ENCODE measurements around the gene FAM241B. TPM values are rescaled to one million over a fixed set of nuclear protein-coding genes. Genes with fewer than 3 reads are reported as not detected.

Gene FAM241B
- total RNA-seq, 2 experiments from 2014 or later = 6.3 to 9.6 TPM

DNA sequence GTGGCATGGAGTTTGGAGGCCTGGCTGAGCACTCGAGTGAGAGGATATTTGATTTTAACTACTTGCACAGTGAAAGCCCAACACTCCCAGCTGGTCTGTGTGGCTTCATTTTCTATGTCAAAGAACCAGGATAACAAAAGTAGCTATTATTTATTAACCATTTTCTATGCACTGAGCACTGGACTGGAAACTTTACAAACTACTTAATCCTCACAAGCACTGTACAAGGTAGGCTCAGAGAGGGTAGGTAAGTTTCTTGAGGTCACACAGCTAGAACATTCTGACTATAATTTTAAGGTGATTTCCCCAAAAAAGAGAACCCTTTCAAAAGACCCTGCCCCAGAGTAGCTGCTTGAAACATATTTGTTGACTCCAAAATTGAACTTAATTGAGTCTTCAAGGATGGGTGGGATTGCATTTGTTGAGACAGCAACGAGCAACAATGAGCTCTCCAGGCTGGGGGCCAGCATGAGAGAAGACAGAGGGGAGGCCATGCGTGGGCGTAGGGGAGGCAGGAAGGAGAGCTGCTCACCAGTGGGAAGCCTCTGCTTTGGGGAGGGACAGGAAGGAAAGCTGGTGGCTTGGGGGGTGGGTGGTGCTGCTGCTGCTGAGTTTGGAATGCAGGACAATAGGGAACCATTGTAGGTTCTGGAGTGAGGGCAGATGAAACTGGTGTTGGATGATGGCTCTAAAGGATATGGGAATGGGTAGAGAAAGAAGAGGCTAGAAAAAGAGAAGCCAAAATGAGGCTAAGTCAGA lies 31.5 kb downstream of the FAM241B start:
- ChIA-PET CTCF (interaction anchor here (0.5 to 2.4 kb wide), 6 partner anchors 15 to 332 kb away, joined by 3 to 6 read pairs (median 4); no protein-coding TSS in a partner anchor), POLR2A (interaction anchor here (1.1 kb wide), 1 partner anchor 32 kb away, joined by 3 read pairs; no protein-coding TSS in a partner anchor)
- Mint-ChIP-seq H3K36me3 (ENCODE audit: low read depth) (no peaks in the 10 kb centered on the region), H3K4me3 (no peak overlapping the region), H3K27ac (no peak overlapping the region), H3K9me3 (ENCODE audit: low read depth) (no peaks in the 10 kb centered on the region), H3K4me1 (no peaks in the 10 kb centered on the region), H3K27me3 (peaks cover 9% of the 10 kb centered on the region)
- DNase-seq (no peak), ATAC-seq (no peak)
- intact Hi-C loops (cut with DNase I, micrococcal nuclease) = no loop called here

DNA sequence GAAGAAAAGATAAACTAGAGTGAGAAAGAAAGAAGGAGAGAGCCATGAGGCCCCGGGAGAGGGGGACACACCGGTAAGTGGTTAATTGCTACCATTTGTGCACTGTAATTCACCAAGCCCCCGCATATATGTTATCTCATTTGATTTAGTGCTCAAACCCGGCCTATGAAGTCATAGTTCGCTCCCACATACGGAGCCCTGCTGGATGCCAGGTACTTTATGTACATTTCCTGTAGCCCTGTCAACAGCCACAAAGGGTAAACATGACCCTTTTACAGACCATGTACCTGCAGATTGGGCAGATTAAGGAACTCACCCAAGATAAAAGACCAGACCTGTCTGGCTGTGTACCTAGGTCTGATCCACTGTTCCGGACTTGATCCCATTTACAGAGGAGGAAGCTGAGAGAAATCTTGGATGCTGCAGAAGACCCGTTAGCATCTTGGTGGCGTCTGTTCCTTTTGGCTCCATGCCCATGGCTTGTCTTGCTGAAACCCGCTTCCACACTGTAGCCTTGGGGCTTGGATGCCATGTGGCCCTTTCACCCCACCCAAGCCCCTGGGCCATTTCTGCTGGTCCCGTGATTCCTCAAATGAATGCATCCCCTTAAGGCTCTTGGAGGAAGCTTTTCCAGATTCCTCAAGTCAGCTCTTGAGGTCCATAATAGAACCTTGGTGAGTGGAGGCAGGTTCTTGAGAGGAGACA lies 32.3 kb downstream of the FAM241B start:
- intact Hi-C loops (cut with DNase I, micrococcal nuclease) = no loop called here
- ATAC-seq (no peak), DNase-seq (no peak)
- CTCF ChIA-PET = interaction anchor here (0.5 to 2.4 kb wide), 8 partner anchors 8 to 332 kb away, joined by 3 to 6 read pairs (median 3); no protein-coding TSS in a partner anchor
- Mint-ChIP-seq H3K9me3 (ENCODE audit: low read depth) (no peaks in the 10 kb centered on the region), H3K27ac (no peak overlapping the region), H3K36me3 (ENCODE audit: low read depth) (no peaks in the 10 kb centered on the region), H3K4me3 (no peak overlapping the region), H3K27me3 (peaks cover 10% of the 10 kb centered on the region), H3K4me1 (no peaks in the 10 kb centered on the region)
- POLR2A ChIA-PET = interaction anchor here (1.1 kb wide), 1 partner anchor 31 kb away, joined by 3 read pairs; no protein-coding TSS in a partner anchor

DNA sequence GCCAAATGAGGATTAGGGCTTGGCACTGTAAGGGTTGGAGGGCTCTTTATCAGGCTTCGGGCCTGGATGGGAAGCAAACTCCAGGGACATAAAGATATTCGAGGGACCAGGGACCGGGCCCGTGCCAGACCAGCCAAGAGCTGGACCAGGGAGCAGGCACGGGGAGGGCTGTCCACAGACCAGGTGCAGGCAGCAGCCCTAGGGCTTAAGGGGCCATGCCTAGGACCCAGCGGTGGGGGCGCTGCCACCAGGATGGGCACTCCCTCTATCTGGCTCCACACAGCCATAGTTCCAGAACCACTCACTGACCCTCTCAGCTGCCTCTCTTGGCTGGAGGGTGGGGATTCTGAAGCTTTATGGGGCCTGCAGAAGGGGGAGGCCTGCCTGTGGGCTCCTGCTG lies 32.9 kb downstream of the FAM241B start:
- no peaks in the 10 kb centered on the region for H3K9me3 Mint-ChIP-seq (ENCODE audit: low read depth)
- H3K36me3 Mint-ChIP-seq (ENCODE audit: low read depth) = no peaks in the 10 kb centered on the region
- H3K4me3 Mint-ChIP-seq = no peak overlapping the region
- ATAC-seq (no peak), DNase-seq (no peak)
- CTCF ChIA-PET = interaction anchor here (0.6 to 2.4 kb wide), 9 partner anchors 9 to 256 kb away, joined by 3 to 8 read pairs (median 3); no protein-coding TSS in a partner anchor
- POLR2A ChIA-PET = no interaction called here
- H3K27me3 Mint-ChIP-seq = peaks cover 6% of the 10 kb centered on the region
- intact Hi-C loops (cut with DNase I, micrococcal nuclease) = no loop called here
- H3K4me1 Mint-ChIP-seq = no peaks in the 10 kb centered on the region
- no peak overlapping the region for H3K27ac Mint-ChIP-seq

GRCh38 chr10:69663369-69663947 lies 33.4 kb downstream of the FAM241B start:
- H3K9me3 Mint-ChIP-seq (ENCODE audit: low read depth) = no peaks in the 10 kb centered on the region
- ChIA-PET POLR2A (no interaction called here), CTCF (interaction anchor here (0.7 to 2.4 kb wide), 9 partner anchors 10 to 256 kb away, joined by 3 to 8 read pairs (median 4); no protein-coding TSS in a partner anchor)
- H3K36me3 Mint-ChIP-seq (ENCODE audit: low read depth) = no peaks in the 10 kb centered on the region
- no peak overlapping the region for H3K4me3 Mint-ChIP-seq
- H3K4me1 Mint-ChIP-seq = no peaks in the 10 kb centered on the region
- ATAC-seq (no peak), DNase-seq (peak; percentile 19)
- intact Hi-C loops (cut with DNase I, micrococcal nuclease) = no loop called here
- H3K27me3 Mint-ChIP-seq = peaks cover 9% of the 10 kb centered on the region
- H3K27ac Mint-ChIP-seq = no peak overlapping the region

DNA sequence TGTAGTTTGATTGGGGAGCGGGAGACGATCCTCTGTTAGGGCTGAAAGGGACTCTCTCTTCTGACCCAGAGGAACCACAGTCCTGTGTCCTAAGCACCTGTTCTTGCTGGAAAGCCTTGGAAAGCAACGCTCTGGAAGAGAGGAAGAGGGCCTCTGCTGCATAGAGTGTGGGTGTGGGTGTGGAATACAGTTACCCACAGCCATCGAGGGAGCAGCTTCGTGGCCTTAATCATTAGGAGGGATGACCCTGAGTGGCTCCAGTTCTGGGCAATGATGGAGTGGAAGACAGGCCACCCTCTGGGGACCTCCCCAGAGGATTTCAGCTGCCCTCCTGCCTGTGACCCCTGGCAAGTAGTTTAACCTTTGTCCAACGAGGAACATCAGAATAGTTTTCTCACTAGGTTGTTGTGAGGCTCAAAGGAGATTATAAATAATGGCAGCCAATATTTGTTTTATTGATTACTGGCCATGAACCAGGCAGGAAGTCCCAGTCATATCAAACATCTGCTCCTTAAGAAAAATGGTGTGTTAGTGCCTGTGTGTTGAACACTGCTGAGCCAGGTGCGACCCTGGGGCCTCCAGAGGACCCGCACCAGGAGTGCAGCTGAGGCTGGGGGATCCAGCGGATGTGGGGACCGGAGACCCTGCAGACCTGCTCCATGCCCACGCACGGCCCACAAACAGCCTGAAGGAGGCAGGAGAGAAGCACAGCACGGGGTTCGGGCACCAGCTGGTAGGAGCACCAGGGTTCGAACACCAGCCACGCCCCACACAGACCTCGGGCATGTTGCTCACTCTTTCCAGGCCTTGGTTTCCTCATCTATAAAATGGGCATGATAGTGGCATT lies 35.6 kb downstream of the FAM241B start:
- Mint-ChIP-seq H3K9me3 (ENCODE audit: low read depth) (no peaks in the 10 kb centered on the region), H3K4me3 (no peak overlapping the region), H3K27me3 (peaks cover 18% of the 10 kb centered on the region), H3K4me1 (no peaks in the 10 kb centered on the region), H3K36me3 (ENCODE audit: low read depth) (no peaks in the 10 kb centered on the region), H3K27ac (no peak overlapping the region)
- DNase-seq (no peak), ATAC-seq (no peak)
- ChIA-PET CTCF (interaction anchor here (0.7 kb wide), 1 partner anchor 18 kb away, joined by 3 read pairs; no protein-coding TSS in a partner anchor), POLR2A (no interaction called here)
- intact Hi-C loops (cut with DNase I, micrococcal nuclease) = no loop called here

DNA sequence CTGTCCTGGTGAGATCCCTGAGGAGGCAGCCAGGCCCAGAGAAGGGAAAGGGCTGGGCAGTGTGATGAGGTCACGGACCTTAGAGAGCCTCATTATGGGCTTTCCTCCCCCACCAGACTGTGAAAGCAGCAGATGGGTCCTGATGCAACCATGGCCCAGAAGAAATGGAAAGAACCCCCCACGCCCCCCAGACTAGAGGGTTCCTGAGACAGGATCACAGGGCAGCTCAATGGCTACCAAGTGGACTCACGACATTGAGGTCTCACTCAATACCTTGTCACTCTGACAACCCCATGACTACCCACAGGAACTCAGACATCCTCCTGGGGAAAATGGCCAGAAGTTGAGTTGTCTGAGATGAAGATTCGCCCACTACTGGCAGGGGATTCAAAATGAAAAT lies 36.7 kb downstream of the FAM241B start:
- Mint-ChIP-seq H3K9me3 (ENCODE audit: low read depth) (no peaks in the 10 kb centered on the region), H3K27ac (no peak overlapping the region), H3K4me1 (no peaks in the 10 kb centered on the region), H3K27me3 (peaks cover 22% of the 10 kb centered on the region), H3K36me3 (ENCODE audit: low read depth) (no peaks in the 10 kb centered on the region), H3K4me3 (no peak overlapping the region)
- intact Hi-C loops (cut with DNase I, micrococcal nuclease) = no loop called here
- POLR2A ChIA-PET = no interaction called here
- CTCF ChIA-PET = no interaction called here
- DNase-seq = no peak
- no peak for ATAC-seq

- ChIA-PET CTCF (interaction anchor here (0.6 to 0.9 kb wide), 2 partner anchors 48 to 155 kb away, joined by 3 to 4 read pairs; no protein-coding TSS in a partner anchor), POLR2A (no interaction called here)
- Mint-ChIP-seq H3K36me3 (ENCODE audit: low read depth) (no peaks in the 10 kb centered on the region), H3K27me3 (peaks cover 22% of the 10 kb centered on the region), H3K27ac (no peak overlapping the region), H3K4me3 (no peak overlapping the region), H3K4me1 (no peaks in the 10 kb centered on the region), H3K9me3 (ENCODE audit: low read depth) (no peaks in the 10 kb centered on the region)
- DNase-seq = no peak
- intact Hi-C loops (cut with DNase I, micrococcal nuclease) = no loop called here
- ATAC-seq = no peak
These were observed 38.7 kb downstream of the FAM241B start for GRCh38 chr10:69668721-69669120.

- H3K27ac Mint-ChIP-seq = no peak overlapping the region
- H3K4me1 Mint-ChIP-seq = no peaks in the 10 kb centered on the region
- no peaks in the 10 kb centered on the region for H3K36me3 Mint-ChIP-seq (ENCODE audit: low read depth)
- DNase-seq (no peak), ATAC-seq (no peak)
- intact Hi-C loops (cut with DNase I, micrococcal nuclease) = no loop called here
- no peak overlapping the region for H3K4me3 Mint-ChIP-seq
- H3K27me3 Mint-ChIP-seq = peaks cover 22% of the 10 kb centered on the region
- no peaks in the 10 kb centered on the region for H3K9me3 Mint-ChIP-seq (ENCODE audit: low read depth)
- CTCF ChIA-PET = interaction anchor here (0.6 to 0.9 kb wide), 3 partner anchors 41 to 156 kb away, joined by 3 to 4 read pairs (median 4); no protein-coding TSS in a partner anchor
- POLR2A ChIA-PET = no interaction called here
These were observed 39.4 kb downstream of the FAM241B start for GRCh38 chr10:69669409-69669808.

- CTCF ChIA-PET = interaction anchor here (0.8 to 2.0 kb wide), 3 partner anchors 9 to 28 kb away, joined by 3 to 8 read pairs (median 3); no protein-coding TSS in a partner anchor
- peaks cover 23% of the 10 kb centered on the region for H3K27me3 Mint-ChIP-seq
These were observed 43.5 kb downstream of the FAM241B start for GRCh38 chr10:69673521-69673920.

DNA sequence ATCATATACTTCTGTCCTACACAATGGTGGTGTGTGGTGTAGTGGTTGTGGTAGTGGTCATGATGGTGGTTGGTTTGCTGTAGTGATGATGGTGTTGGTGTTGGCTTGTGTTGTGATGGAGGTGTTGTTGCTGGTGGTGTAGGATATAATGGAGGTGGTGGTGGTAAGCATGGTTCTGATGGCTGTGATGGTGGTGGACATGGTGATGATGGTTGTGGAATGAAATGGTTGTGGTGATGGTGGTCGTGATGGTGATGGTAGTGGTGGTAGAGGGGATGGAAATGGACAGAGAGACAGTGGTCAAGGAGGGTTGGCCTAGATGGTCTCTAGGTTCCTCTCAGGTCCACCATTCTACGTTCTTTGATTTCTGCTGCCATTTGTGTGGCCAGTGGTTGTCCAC lies 44.7 kb downstream of the FAM241B start:
- intact Hi-C loops (cut with DNase I, micrococcal nuclease) = no loop called here
- ATAC-seq (no peak), DNase-seq (no peak)
- CTCF ChIA-PET = interaction anchor here (0.6 to 2.0 kb wide), 2 partner anchors 30 to 230 kb away, joined by 4 to 8 read pairs; no protein-coding TSS in a partner anchor
- Mint-ChIP-seq H3K36me3 (ENCODE audit: low read depth) (no peaks in the 10 kb centered on the region), H3K27ac (no peak overlapping the region), H3K27me3 (peaks cover 17% of the 10 kb centered on the region), H3K4me3 (no peak overlapping the region), H3K9me3 (ENCODE audit: low read depth) (no peaks in the 10 kb centered on the region), H3K4me1 (no peaks in the 10 kb centered on the region)
- POLR2A ChIA-PET = no interaction called here

More at GRCh38 chr10:69673521-69673920, 43.5 kb downstream of the FAM241B start:
- H3K4me3 Mint-ChIP-seq = no peak overlapping the region
- intact Hi-C loops (cut with DNase I, micrococcal nuclease) = no loop called here
- no peak overlapping the region for H3K27ac Mint-ChIP-seq
- POLR2A ChIA-PET = interaction anchor here (0.6 kb wide), 1 partner anchor 411 kb away, joined by 5 read pairs; no protein-coding TSS in a partner anchor
- no peaks in the 10 kb centered on the region for H3K36me3 Mint-ChIP-seq (ENCODE audit: low read depth)
- ATAC-seq = no peak
- DNase-seq = no peak
- no peaks in the 10 kb centered on the region for H3K9me3 Mint-ChIP-seq (ENCODE audit: low read depth)
- no peaks in the 10 kb centered on the region for H3K4me1 Mint-ChIP-seq

All from activated CD4-positive, alpha-beta T cell treated with anti-CD3 and anti-CD28 coated beads for 36 hours (primary cell).